ENCODE measurements around the gene TSR3. TPM values are rescaled to one million over a fixed set of nuclear protein-coding genes. Genes with fewer than 3 reads are reported as not detected.
A peak's percentile ranks its signal among the peaks of the same experiment; 100 is the strongest.

The TSR3 gene
- total RNA-seq, 1 donor from 2014 or later, result 123 TPM

DNA sequence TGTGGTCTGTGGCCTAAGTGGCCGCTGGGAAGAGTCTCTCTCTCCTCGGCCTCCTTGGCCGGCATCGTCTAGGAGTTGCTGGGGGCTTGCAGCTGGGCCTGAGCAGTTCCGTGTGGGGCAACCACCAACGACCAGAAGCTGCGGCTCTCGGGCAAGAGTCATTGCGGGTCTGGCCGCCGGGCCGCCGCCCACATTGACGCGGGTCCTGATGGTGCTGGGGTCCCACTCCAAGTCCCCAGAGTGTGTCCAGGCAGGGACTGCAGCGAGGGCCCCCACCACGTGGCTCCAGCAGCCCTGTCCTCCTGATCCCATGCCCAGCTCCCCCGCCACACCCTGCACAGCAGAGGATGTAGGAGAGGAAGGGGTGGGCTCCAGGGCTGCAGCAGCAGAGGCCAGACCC, 31.9 kb upstream of the TSR3 start:
- no peak for DNase-seq (ENCODE audit: low read depth)
- TF ChIP-seq, protein P1, sequence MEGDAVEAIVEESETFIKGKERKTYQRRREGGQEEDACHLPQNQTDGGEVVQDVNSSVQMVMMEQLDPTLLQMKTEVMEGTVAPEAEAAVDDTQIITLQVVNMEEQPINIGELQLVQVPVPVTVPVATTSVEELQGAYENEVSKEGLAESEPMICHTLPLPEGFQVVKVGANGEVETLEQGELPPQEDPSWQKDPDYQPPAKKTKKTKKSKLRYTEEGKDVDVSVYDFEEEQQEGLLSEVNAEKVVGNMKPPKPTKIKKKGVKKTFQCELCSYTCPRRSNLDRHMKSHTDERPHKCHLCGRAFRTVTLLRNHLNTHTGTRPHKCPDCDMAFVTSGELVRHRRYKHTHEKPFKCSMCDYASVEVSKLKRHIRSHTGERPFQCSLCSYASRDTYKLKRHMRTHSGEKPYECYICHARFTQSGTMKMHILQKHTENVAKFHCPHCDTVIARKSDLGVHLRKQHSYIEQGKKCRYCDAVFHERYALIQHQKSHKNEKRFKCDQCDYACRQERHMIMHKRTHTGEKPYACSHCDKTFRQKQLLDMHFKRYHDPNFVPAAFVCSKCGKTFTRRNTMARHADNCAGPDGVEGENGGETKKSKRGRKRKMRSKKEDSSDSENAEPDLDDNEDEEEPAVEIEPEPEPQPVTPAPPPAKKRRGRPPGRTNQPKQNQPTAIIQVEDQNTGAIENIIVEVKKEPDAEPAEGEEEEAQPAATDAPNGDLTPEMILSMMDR (conservative IDR thresholded peaks at IDR 0.05; ENCODE audit: low read depth, low read length), result no peak
- no peak overlapping the region for H3K4me3 ChIP-seq (ENCODE audit: low read depth, low read length)

DNA sequence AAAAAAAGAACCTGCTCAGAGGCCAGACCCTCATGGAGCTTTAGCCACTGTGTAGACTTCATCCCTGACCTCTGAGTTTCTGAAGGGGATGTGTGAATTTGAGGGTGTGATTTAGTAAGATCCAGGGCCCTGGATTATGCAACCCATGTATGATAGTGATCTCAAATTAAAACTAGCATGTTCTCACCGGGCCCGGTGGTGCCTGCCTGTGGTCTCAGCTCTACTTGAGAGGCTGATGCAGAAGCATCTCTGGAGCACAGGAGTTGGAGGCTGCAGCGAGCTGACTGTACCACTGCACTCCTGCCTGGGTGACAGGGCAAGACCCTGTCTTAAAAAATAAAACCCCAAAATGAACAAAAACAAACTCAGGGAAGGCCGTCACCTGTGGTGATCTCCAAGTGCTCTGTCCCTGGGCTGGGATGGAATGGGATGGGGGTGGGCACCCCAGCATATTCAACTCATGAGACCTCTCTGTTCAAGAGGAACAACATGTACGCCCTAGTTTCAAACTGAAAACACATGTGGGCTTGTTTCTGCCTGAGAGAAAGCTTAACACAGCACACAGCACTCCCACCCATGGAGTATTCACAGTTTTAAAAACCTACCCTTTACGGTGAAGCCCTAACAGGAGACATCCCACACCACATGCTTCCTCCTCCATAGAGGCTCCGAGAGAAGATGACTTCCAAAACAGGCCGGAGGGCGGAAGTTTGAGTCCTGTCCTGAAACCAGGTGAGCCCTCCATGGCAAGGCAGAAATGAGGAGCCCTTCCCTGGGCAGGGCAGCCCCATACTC, 30.1 kb upstream of the TSR3 start:
- DNase-seq (ENCODE audit: low read depth), result no peak
- TF ChIP-seq, protein P1 (conservative IDR thresholded peaks at IDR 0.05; ENCODE audit: low read depth, low read length), result no peak
- H3K4me3 ChIP-seq (ENCODE audit: low read depth, low read length), result no peak overlapping the region

DNA sequence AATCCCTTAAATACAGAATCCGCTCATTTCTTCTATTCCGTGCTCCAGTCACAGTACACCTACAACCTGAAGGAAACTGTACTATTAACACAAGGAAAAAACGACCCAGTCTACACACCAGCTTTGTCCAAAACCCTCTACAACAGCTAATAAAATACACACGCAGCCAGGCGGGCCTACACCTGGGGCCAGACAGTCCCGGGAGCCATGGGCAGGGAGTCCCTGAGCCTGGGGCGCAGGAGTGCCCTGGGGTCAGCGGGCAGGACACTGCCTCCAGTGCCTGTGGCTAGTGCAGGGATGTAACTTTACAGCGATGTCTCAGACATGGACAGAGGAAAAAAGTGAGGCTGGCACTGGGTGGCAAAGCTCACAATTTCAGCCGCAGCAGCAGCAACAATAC, 28.5 kb upstream of the TSR3 start:
- no peak for DNase-seq (ENCODE audit: low read depth)
- H3K4me3 ChIP-seq (ENCODE audit: low read depth, low read length), result no peak overlapping the region
- TF ChIP-seq, protein P1 (conservative IDR thresholded peaks at IDR 0.05; ENCODE audit: low read depth, low read length), result no peak

DNA sequence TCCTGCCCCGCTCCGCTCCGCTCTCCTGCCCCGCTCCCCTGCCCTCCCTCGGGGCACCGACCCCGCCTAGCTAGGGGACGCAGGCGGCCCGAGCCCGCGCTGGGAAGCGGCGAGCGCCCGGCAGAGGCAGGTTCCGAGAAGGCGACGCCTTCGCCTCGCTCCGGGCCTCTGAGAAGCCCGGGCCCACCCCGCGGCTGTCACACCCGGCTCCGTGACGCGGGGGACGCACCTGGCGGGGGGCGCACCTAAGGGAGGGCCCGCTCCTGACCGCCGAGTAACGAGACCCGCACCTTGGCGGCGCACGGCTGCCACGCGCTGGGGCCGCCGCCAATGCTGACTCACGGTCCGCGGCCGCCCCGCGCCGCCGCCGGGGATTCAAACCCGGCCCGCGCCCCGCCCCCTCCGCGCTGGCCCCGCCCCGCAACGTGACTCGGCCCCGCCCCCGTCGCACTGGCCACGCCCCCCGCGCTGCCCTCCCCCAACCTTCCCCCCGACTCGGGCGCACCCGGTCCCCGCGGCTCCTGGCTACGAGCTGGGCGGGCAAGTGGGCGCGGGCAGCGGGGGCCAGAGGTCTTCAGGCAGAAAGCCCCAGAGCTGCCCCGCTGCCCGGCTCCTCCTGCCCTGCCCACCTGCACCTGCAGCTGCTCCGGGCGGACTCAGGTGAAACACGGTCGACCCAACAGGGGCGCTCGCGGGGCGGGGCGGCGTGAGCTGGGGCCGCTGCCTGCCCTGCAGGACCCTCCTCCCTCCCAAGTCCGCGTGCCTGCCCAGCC, 27.8 kb upstream of the TSR3 start:
- no peak for DNase-seq (ENCODE audit: low read depth)
- TF ChIP-seq, protein P1 (conservative IDR thresholded peaks at IDR 0.05; ENCODE audit: low read depth, low read length), result no peak
- H3K4me3 ChIP-seq (ENCODE audit: low read depth, low read length), result peak overlapping the region; percentile 60

DNA sequence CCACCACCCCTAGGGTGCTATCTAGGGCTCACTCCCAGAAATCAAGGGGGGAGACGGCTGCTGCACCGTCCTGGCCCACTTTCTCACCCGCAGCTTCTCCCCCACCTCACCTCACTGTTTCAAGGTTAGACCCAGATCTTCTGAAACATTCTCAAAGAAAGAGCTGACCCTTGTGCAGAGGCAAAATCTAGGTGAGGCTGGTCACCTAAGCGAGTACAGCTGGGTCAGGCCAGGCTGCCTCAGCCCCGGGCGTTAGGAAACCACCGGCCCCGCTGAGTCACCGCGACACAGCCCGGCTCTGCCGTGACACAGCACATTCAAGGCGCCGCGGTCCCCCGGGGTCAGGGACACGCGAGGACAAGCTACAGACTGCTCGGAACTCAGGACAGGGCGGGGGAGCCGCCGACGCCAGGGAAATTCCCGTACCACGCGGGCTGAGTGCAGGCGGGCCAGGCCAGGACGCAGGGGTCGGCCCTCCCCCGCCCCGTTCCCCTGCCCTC, 27.2 kb upstream of the TSR3 start:
- TF ChIP-seq, protein P1 (conservative IDR thresholded peaks at IDR 0.05; ENCODE audit: low read depth, low read length), result no peak
- peak; percentile 12 for DNase-seq (ENCODE audit: low read depth)

DNA sequence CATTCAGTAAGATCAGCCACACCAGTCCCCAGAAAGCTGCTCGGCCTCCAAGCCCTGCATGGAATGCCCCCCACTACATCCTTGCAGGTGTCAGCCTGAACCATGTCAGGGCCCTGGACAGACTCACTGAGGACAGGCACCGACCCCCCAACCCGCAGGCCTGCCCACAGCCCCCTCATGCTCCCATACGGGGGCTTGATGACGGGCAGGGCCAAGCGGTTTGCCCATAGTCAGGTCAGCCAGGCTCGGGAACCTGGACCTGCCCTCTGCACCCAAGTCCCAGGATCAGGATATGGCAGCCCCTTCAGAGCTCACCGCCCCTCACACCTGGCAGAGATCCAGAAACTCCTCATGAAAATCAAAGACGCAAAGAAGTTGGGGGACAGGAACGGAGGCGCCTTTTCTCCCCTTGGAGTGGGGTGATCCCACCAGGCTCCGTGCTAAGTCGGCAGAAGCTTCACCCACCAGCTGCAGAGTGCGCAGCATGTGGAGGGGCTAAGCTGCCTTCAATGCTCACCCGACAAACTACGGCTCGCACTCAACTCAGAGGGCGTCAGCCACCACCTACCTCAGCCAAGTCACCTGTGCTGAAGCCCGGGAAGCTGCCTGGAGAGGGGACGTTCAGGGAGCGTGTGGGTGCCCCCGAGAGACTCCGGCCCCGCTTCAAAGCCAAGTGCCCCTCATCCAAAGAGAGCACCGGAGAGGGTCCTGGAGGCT, 26.6 kb upstream of the TSR3 start:
- no peak for DNase-seq (ENCODE audit: low read depth)
- TF ChIP-seq, protein P1 (conservative IDR thresholded peaks at IDR 0.05; ENCODE audit: low read depth, low read length), result no peak
- H3K4me3 ChIP-seq (ENCODE audit: low read depth, low read length), result peak overlapping the region; percentile 60

More for the DNA sequence above, 27.2 kb upstream of the TSR3 start:
- peak overlapping the region; percentile 60 for H3K4me3 ChIP-seq (ENCODE audit: low read depth, low read length)

Measured in epithelial cell of proximal tubule (primary cell).